ENCODE data around the gene PEX26.
"Not testable (repeated sequence)": the region's sequence is repeated elsewhere in the genome, so short reads cannot be mapped to it uniquely, and the experiment has no call there.

Gene PEX26

DNA sequence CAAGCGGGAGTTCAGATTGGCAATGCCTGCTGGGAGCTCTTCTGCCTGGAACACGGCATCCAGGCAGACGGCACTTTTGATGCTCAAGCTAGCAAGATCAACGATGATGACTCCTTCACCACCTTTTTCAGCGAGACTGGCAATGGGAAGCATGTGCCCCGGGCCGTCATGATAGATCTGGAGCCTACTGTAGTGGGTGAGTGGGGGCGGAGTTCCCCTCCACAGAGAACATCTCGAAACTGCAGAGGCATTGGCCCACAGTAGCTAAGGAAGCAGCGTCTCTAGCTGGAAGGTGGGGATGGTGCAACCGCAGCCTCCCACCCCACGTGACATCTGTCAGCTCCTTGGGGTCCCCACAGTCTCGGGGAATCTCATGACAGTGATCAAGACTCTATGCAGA lies 43.7 kb downstream of the PEX26 start:
- no peak for DNase-seq

DNA sequence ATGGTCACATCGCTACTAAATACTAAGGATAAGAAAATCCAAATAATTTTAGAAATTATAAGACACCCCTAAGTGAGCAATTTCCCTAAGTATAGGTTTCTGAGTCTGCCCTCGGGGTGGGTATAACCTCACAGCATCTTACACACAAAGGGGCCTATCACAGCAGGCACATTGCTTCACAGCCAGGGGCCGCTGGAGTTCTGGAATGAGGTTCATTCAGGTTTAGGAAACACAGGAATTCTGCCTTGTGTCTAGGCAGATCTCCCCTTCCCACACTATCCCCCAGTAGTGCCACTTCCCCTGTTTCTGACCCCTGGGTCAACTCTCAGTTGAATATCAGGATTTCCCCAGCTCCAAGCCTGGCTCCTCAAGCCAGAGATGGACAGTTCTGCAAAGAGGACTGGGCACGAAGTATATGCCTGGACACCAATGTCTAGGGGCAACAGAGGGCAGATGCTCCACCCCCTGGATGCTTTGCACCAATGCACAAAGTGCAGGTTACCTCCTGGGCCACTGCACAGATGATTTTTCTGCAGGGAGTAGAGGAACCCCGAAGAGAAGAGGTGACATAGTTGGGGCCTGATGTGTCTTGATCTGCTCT lies 44.3 kb downstream of the PEX26 start:
- no peak for DNase-seq

DNA sequence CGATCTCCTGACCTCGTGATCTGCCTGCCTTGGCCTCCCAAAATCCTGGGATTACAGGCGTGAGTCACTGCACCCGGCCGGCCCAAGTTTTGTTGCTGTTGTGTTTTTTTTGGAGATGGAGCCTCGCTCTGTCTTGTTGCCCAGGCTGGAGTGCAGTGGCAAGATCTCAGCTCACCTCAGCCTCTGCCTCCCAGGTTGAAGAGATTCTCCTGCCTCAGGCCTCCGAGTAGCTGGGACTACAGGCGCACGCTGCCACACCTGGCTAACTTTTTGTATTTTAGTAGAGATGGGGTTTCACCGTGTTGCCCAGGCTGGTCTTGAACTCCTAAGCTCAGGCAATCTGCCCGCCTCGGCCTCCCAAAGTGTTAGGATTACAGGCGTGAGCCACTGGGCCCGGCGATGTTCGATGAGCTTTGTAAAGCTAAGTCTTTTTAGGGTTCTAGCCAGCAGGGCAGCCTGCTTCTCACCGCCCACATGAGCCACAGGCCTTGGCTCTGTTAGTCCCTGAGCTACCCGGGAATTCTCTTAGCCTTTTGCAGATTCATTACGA lies 45.8 kb downstream of the PEX26 start:
- not testable (repeated sequence) for DNase-seq

DNA sequence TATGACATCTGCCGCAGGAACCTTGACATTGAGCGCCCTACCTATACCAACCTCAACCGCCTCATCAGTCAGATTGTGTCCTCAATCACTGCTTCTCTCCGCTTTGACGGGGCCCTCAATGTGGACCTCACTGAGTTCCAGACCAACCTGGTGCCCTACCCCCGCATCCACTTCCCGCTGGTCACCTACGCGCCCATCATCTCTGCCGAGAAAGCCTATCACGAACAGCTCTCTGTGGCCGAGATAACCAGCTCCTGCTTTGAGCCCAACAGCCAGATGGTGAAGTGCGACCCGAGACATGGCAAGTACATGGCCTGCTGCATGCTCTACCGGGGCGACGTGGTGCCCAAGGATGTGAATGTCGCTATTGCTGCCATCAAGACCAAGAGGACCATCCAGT lies 48.8 kb downstream of the PEX26 start:
- DNase-seq: no peak

DNA sequence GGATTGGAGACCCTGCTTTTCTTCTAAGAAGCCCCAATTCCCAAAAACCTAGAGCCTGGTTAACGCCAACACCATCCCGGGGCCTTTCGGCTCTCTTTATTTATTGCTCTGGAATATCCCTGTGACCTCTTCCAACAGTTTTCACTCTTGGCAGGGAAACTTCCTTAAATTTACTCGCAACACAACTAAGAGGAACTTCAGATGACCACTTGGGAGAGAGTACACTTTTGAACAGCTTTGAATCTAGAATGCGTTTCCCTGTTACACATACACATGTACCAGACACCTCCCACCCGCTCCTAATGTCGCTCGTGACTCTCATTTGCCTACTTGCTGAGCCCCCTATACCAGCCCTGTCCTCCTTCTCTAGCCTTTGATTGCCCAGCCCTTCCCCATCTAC lies 52.2 kb downstream of the PEX26 start:
- no peak for DNase-seq

DNA sequence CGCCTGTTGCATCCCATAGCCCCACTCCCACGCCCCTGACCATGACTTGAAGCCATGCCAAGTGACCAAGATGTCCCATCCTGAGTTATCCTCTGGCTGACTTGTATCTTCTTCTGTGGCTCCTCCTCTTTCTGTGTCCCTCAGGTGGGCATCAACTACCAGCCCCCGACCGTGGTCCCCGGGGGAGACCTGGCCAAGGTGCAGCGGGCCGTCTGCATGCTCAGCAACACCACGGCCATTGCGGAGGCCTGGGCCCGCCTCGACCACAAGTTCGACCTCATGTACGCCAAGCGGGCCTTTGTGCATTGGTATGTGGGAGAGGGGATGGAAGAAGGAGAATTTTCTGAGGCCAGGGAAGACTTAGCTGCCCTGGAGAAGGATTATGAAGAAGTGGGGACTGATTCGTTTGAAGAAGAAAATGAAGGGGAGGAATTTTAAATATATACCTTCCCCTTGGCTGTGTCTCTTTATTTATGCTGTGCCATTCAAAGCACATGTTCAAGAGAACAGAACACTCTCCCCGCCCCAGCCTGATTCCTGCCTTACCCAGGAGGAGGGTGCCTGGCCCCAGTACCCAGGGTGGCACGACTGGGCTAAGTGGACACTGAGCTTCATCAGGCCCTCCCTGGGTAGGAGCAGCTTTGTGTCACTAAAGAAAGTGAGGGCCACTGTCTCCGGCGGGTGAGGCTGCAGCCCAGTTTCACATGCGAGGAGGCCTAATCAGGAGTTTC lies 53.1 kb downstream of the PEX26 start:
- DNase-seq: no peak

DNA sequence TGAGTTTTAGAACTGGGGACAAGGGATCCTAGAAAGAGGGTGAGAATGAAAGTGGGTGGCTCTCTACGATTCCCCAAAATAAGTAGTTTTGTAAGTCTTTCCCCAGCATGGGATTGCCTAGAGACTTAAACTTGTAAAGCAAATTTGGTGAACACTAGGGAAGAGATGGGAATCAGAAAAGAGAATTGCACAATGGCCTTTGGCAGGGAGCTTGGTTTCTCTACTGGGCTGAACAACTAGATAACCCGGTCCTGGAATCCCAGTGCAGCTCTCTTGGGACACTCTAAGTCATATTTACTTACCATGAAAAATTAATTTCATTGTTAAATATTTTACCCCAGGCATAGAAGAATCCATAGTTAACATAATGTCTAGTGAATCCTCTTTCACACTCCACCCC lies 55.7 kb downstream of the PEX26 start:
- DNase-seq: no peak

DNA sequence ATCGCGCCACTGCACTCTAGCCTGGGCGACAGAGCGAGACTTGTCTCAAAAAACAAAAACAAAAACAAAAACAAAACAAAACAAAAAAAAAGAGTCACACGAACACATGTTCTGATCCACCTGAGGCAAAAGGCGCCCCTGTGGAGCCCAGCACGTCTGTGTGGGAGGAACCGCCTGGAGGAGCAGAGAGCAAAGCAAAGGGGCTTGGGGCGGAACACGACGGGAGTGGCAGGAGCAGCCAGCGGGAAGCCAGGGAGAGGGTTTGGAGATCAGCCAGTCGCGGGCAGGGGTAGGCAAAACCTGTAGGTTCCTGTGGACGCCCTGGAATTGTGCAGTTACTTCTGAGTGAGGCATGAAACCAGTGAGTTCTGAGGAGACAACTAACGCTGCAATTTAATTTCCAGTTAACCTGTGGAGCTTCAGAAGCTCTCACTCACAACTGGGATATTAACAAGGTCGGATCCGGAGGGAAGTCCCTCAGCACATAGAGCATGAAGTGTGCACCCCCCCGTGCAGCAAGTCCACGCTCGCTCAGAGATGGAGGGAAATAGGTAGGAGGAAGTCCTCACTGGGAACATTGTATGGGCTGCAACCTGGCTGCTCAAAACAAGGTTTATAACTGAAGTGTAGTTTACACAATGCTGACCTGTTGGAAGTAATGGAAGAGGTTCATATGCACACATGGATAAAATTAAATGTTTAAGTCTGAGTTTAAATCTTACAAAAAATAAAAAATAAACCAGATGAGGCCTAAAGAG lies 59.0 kb downstream of the PEX26 start:
- no peak for DNase-seq

DNA sequence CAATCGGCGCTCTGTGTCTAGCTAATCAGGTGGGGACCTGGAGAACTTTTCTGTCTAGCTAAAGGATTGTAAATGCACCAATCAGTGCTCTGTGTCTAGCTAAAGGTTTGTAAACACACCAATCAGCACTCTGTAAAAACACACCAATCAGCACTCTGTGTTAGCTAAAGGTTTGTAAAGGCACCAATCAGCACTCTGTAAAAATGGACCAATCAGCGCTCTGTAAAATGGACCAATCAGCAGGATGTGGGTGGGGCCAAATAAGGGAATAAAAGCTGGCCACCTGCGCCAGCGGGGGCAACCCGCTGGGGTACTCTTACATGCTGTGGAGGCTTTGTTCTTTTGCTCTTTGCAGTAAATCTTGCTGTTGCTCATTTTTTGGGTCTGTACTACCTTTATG lies 63.2 kb downstream of the PEX26 start:
- not testable (repeated sequence) for DNase-seq

DNA sequence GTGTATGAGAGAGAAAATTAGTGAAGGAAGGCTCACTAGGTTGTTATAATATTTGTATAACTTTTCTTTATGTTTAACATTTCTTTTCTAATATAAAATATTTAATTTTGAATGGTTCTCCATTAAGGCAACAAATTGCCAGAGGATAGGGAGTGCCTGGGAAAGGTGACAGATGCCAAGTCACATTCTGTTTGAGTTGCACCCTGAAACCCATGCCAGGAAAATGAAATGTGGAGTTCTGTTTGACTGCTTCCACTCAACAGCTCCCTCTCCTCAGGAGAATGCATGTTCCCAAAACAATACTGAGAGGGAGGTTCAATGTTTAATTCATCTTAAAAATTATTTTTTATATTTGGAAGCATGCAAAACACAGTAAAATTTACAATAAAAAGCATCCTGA lies 66.3 kb downstream of the PEX26 start:
- DNase-seq: no peak

DNA sequence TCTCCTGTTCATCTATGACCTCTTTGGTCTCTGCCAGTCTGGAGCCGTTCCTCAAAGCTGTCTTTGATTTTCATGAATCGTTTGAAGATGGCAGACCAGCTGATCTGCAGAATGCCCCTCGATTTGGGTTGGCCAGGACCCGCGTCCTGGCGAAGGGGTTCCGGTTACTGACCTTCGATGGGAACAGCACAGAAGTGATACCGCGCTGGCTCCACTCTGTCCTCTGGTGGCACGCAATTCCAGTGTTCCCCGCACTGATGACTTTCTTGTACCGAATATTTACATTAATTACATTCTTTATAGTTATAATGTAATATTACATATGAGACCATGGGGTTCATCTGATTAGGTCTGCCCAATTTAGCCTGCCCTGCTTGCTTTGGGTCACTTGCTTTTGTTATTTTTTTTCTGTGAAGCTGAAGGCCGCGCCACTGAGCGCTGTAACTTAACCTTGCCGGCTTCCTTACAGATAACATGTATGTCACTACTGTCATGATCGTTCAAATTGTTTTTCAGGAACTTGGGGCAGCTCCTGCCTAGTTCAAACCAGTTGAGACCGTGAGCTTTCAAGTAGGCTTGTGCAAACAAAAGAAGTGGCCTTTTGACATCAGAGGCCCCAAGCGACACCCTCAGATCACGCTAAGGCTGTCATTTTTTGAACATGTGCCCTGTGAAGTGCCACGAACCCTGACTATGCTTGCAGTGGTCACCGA lies 68.0 kb downstream of the PEX26 start:
- DNase-seq: no peak

DNA sequence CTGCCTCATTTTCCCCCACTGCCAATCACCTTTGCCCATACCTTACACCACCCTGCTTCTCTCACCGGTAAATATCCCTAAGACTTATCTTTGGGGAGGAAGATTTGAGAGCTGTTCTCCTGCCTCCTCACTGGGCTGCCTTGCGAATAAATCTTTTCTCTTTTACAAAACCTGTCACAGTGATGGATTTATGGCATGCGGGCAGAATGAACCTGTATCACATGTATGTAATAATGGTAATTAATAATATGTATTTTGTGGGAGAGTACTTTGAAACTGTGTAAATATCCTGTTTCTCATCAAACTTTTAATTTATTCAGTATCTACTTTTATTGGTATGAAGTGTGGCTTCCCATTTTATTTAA lies 68.6 kb downstream of the PEX26 start:
- DNase-seq: no peak

DNA sequence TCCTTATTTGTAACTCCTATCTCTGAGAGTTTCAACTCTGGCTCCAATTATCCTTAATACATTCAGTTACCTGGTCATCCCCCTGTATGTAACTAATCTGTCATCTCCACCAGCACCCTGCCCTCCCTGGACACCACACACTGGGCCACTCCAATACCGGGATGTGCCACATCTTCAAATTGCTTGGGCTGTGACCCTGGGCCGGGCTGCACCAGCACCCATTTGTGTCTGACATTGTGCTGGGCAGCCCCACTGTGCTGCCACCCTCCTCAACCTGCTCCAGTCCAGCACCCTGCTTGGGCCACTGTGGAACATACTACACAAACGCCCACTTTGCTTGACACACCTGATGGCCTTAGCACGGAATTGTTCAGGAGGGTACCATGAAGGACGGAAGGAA lies 70.0 kb downstream of the PEX26 start:
- no peak for DNase-seq

DNA sequence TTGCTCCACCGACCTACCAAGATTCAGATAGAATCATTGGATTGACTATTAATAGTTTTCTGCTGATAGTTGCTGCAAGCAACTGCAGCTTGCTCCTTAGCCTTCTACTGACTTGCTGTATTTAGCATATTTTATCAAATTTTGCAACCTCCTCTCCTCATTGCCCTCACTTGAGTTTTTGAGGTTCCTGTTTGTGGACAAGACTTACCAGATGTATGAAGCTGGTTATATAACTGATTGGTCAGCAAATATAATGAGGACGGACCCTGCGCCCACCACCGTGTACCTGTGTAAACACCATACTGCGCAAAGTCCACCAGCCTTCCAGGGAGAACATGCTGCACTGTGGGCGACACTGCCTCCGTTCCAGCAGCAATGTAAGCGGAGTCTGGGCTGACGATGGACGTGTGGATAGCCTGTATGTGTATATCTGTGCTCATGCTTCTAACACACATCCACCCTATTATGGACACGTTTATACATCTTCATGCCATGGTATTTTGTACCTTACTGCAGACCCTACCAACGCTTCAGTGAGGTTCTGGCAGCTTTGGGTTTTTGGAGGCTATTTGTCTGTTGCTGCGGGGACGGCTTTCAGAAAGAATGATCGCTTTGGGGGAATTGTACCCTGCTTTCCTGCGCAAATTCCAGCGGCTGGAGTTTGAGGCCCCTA lies 70.6 kb downstream of the PEX26 start:
- DNase-seq: no peak

DNA sequence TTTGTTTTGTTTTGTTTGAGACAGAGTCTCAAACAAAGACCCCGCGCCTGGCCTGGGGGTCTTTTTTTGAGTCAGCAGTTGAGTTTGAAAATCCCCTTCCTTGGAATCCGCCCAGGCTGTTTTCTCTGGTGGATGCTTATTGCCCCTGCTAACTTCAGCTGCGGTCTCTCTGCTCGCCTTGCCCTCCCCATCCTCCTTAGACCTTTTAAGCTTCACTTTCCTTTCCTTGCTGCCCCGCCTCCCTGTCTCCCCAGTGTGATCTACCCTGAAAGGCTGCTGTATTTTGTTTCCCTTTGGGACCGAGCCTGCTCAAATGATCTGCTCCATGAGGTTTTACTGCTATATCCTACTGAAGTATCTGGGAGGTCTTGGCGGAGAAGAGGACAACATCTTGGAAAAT lies 74.7 kb downstream of the PEX26 start:
- DNase-seq: no peak

DNA sequence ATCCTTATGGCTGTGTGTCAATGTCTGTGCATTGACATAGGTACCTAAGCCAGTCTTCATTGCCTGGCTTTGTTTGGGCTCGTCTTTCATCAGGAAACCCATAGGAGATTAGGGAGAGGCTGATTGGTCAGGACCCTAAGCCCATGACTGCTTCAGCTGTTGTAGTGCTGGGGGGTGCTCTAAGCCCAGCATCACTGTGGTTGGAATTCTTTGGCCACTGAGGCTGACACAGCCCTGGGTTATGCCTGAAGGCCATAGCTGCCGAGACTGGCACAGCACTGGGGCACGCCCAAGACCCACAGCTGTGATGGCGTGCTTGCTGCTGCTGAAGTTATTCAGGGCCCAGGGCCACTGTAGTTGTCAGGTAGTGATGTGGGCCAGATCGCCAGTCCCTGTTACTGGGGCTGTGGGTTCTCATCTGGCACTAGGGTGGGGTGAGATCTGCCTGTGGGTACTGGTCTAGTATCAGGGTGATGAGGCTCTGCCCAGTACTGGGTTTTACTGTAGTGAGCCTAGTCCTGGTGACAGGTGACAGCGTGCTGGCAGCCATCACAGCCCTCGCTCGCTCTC lies 77.1 kb downstream of the PEX26 start:
- no peak for DNase-seq
